ENCODE results near the gene EXOC4.

The EXOC4 gene

DNA sequence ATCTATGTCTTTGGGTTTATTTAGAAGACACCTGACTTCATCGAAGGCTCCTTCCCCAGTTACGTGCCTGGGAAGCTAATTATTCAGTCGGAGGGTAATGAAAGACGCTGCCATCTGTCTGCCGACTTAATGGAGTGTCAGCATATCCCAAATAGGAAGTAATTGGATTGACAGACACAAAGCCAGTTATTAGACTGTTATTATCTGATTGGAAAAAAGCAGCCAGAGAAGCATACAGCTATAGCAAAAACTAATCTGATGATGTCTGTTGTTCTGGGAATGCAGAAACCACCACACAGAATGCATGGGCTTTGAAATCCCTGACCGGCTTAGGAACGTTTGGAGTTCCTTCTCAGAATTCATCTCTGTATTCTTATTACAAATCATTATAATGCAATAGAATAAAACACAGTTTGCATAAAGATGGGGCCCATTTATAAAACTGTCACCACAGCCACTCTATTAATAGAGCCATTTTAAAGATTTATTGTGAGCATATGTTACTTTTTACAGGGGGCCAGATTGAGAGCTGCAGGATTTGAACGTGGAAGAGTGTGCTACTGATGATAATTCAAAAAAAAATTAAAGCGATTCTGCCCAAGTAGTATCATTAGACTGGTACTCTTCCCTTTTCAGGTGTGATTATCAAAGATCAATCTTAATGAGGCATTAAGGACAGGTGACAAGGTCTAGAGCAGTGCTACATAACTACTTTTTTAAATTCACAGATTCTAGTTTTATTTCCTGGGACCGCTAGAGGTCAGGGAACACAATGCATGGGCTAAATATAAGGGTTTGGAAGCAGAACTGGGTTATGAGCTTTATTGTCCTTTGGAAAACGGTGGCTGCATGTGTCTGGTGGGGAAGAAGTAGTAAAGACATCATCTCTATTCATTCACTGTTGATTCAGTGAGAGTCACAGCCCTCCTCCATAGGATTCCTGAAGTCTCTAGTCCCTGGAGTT lies 544.2 kb downstream of the EXOC4 start:
- no peak for DNase-seq (ENCODE audit: low read depth)

GRCh38 chr7:133797818-133798520 lies 545.1 kb downstream of the EXOC4 start:
- DNase-seq (ENCODE audit: low read depth) = no peak

DNA sequence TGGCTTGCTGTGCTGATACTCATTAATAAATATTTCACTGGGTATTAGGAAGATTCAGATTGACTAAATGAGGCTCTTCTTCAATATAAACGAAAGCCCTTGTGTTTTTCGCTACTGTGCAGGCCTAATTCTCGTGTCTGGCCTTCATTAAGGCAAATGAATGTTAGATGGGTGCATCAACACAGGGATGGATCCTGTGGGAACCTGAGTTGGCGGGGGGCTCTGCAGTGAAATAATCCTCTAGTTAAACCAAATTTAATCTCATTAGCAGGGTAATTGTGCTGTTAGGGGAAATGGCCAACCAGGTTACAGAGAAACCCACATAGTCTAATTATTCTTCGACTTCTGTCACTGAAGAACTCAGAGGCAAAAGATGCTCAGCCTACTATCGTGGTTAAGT lies 548.5 kb downstream of the EXOC4 start:
- DNase-seq (ENCODE audit: low read depth) = no peak

DNA sequence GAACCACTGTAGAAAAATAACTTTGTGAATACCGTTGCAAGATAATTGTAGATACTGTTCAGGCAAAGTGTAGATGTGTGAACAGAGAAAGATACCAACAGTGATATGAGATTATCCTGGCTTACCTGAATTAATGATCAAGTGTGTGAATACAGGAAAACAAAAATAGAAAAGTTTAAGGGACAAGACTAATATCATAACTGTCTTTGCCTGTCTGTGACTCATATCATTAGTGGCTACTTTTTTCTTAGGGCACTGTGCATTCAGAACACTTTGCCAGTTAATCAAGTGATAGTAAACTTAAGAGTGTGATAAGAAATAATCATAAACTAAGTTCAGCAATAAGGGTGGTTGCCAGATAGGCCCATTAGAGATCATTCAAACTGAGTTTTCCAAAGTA lies 551.2 kb downstream of the EXOC4 start:
- no peak for DNase-seq (ENCODE audit: low read depth)

GRCh38 chr7:133805426-133805825 lies 552.5 kb downstream of the EXOC4 start:
- DNase-seq (ENCODE audit: low read depth) = no peak

DNA sequence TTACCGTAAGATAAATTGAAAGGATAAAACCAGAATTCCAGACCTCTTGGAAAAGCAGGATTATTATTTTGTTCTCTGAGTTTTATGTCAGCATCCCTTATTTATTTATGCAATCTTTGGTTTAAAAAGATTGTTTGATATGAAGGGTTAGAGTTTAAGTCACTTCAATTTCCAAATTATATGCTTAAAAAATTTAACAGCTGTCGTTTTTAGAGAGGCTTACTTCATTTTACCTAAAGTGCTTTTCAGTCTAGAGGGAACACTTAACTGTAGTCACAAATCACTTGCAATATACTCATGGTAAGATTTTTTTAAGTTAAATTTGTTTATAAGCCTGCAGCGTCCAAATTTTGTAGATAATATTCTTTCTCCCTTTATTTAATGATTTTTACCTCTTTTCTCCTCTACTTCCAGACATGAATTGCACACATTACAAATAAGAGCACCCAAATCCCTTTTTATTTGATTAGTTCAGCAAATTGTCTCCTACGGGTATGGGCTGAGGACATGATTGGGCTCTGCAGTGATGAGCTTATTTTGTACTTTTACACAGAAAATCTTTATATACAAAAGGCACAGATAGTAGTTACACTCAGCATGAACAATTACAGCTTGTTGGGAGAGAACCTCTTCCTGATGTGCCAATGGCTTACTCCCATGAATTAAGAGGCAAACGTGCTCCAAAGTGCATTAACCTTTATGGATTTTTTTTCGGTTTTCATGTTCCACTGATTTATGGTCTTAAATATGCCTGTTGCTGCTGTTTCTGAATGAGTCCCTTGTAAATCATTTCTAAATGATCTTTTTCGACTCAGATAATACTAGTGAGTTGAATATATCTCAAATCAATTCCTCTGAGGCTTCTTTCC lies 555.0 kb downstream of the EXOC4 start:
- DNase-seq (ENCODE audit: low read depth) = no peak

- DNase-seq (ENCODE audit: low read depth) = no peak
Measured at GRCh38 chr7:133808493-133808866, 555.6 kb downstream of the EXOC4 start.

DNA sequence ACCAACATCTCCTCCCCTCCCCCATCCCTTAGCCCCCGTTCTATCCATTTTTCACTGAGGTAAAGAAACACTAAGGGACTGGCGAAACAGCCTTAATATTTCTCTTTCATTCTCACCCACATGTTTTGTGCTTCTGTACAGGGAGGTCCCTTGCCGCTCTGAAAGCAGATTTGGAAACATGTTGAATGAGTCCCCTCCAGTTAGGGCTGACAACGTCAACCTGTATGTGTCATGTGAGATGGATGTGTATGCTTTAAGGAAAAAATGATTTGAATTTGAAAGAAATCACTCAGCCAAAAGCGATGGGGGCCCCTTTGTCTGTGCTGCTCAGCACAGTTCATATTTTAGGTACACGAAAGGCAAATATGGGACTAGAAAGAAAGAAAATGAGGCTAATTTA lies 560.0 kb downstream of the EXOC4 start:
- no peak for DNase-seq (ENCODE audit: low read depth)

GRCh38 chr7:133815611-133816210 lies 562.8 kb downstream of the EXOC4 start:
- DNase-seq (ENCODE audit: low read depth) = no peak

GRCh38 chr7:133819695-133820094 lies 566.8 kb downstream of the EXOC4 start:
- DNase-seq (ENCODE audit: low read depth) = no peak

DNA sequence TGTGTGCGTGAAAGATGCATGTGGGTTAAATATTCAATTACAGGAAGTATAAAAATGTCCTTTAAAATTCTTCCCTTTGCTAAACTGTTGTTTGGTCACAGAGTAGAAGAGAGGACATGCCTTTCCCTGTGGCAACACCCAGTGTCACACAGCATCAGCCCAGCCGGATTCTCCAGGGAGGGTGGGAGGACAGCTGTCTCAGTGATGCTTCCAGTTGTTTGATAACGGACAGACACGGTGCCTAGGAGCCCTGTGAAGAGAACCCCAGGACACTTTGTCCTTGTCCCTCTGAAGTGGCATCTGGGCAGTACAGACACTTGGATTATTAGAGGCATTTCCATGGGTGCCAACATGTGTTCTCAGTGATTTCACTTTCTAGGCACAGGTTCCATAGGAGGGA lies 567.7 kb downstream of the EXOC4 start:
- no peak for DNase-seq (ENCODE audit: low read depth)

DNA sequence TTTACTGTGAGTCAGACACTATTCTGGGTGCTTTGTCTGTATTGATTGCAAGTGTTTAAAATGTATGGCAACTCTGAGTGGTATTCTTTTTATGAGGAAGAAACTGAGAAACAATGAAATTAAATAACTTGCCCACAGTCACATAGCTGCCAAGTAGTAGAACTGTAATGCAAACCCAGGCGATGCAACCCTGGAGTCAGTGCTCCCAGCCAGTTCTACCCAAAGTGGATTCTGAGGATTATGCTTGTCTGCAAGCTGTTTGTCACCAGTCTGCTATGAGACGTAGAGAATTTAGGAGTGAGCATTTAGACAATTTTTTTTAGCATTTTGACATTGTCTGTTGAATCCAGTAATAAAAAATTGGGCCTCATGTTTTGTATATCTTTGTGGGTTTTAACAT lies 568.3 kb downstream of the EXOC4 start:
- no peak for DNase-seq (ENCODE audit: low read depth)

DNA sequence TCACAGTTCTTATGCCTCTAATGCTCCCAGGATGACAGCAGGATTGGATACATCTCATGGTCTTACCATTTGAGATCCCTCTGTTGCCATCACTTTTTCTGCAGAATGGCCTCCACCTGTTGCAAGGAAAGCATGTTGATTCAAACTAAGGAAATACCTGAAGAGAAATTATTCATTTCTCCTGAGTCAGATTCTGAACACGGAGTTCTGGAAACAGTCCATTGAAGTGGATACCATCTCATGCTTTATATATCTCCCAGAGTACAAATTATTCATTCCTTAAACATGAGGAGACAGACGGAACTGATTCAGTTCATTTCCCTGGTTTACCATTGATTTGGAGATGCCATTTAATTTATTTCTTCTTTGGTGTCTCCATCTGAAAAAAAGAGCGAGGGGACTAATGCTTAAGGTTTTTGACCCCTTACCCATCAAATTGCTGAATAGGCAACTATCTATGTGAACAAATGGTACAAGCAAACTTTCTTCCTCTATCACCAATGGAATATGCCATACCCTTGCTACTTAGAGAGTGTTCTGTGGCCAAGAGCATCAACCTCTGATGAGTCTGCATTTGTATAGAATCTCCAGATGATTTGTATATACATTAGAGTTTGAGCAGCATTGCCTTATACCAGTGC lies 569.2 kb downstream of the EXOC4 start:
- no peak for DNase-seq (ENCODE audit: low read depth)

DNA sequence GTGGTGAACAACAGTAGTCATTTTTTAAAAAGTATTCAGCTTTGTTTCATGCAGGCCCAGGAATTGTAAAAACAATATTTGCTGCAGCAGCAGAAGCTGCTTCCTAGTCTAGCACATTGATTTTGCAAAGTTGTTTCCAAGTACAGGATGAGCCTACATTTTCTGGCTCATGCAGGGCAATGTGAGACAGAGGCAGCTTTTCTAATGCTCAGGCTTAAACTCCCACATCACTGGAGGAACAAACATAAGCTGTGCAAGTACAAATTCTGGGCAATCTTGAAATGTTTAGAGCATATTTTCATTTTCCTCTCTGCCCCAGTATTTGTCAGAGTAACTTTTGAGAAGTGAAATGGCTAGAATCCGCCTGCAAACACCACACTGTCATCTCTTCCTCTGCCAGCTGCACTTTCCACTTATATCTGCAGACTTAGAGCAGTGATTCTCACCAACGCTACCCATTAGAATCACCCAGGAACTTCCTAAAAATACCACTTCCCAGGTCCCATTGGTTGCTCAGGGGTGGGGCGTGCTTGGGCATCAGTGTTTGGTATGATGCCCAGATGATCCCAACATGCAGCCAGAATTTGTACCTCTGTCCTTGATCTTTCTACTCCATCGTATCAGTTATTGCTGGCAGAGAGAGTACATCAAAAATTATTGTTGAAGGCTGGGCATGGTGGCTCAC lies 570.1 kb downstream of the EXOC4 start:
- DNase-seq (ENCODE audit: low read depth) = no peak

GRCh38 chr7:133824132-133824531 lies 571.3 kb downstream of the EXOC4 start:
- DNase-seq (ENCODE audit: low read depth) = no peak

DNA sequence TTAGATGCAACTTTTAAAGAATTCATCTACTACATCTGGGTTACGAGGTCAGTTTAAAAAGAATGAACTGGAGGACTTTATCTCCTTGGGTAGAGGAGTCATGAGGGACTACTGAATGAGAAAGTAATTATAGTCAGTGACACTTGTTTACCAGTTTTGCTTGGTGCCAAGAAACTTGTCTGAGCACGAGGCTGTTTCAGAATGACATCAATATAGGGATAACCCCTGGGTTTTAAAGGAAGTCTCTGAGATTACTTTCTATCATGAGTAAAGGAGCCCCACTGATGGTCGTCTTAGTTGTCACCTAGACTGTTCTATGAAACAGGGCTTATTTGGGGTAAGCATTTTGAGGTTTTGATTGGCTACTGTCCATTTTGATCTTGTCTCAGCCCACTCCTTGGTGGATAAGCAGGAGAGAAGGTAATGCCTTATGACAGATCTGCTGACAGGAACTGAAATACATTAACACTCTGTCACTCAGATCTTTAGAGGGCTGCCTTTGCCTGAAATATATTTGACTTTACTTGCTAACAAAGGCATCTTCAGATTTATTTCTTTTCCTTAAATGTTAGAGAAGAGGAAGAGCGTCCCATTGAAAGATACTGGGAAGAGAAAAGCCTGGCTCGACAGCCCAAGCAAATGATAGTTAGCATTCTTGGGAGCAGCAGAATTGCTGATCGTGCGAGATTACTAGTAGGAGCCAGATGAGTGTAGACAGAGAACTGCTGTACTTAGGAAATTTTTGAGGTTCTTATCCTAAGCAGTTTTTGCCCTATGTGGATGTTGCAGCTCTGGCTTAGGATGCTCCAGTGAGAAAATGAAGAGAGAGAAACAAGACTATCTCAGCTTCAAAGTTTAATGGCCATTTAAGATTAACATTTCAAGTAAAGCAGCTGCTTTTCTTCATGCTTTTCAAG lies 575.1 kb downstream of the EXOC4 start:
- DNase-seq (ENCODE audit: low read depth) = no peak

GRCh38 chr7:133828906-133829305 lies 576.0 kb downstream of the EXOC4 start:
- DNase-seq (ENCODE audit: low read depth) = no peak

DNA sequence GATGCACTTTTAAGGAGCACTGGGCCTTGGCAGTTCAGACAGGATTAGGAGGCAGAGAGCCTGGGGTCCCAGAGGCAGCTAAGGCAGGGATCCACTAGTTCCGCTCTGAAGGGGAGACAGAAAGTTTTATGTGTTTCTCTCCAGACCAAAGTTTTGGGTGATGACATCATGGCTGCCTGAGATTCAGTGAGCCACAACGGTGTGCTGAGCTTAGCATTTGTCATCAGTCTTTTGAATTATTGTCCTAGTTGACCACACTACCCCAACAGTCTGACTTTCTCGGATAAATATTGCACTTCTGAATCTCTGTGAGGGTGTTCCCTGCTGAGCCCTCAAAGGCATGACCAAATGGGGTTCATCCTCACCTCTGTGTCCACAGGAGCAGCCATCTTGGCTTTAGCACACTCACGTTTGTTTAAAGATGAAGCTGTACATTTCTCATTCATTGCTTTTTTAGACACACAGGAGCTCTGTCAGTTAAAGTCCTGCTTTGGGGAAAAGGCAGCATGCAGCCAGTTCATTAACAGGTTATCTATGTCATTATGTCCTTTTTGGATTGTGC lies 576.5 kb downstream of the EXOC4 start:
- peak; percentile 7 for DNase-seq (ENCODE audit: low read depth)

DNA sequence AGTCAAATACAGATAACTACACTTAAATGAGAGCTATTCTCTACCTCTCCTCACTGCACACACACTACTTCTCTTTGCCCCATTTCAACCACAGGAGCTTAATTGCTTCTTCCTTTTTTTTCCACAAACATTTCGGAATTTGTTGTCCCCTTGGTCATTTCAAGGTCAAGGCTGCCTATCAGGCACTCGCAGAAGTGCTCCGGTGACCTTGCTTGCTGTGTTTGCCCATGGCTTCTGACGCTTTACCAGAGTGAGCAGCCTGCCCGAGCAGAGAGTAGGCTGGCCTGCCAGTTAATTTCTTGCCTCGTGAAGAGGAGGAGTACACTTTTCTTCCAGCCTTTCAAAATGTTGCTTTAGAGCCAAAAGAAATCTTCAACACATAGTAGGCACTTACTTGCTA lies 577.2 kb downstream of the EXOC4 start:
- DNase-seq (ENCODE audit: low read depth) = no peak
